ENCODE measurements around the gene NAP1L4.

NAP1L4 gene

GRCh38 chr11:3010004-3010403, 17.9 kb upstream of the NAP1L4 start:
- DNase-seq = no peak

GRCh38 chr11:3009481-3009880, 17.4 kb upstream of the NAP1L4 start:
- no peak for DNase-seq

GRCh38 chr11:3008746-3009336, 16.7 kb upstream of the NAP1L4 start:
- no peak for DNase-seq

- no peak for DNase-seq
Observed at GRCh38 chr11:3007404-3008010, 15.4 kb upstream of the NAP1L4 start.

- DNase-seq = no peak
Observed at GRCh38 chr11:3006505-3007260, 14.6 kb upstream of the NAP1L4 start.

GRCh38 chr11:3004481-3004880, 12.4 kb upstream of the NAP1L4 start:
- DNase-seq = no peak

GRCh38 chr11:3003396-3004231, 11.5 kb upstream of the NAP1L4 start:
- no peak for DNase-seq

GRCh38 chr11:3002871-3003270, 10.7 kb upstream of the NAP1L4 start:
- DNase-seq = no peak

- no peak for DNase-seq
Observed at GRCh38 chr11:3002351-3002861, 10.3 kb upstream of the NAP1L4 start.

- DNase-seq = no peak
Observed at GRCh38 chr11:3001496-3001895, 9.4 kb upstream of the NAP1L4 start.

- DNase-seq = no peak
Observed at GRCh38 chr11:3000032-3000961, 8.2 kb upstream of the NAP1L4 start.

- DNase-seq = no peak
Observed at GRCh38 chr11:2999464-2999998, 7.4 kb upstream of the NAP1L4 start.

GRCh38 chr11:2998073-2998850, 6.1 kb upstream of the NAP1L4 start:
- DNase-seq = no peak

GRCh38 chr11:2997406-2997805, 5.3 kb upstream of the NAP1L4 start:
- DNase-seq = no peak

GRCh38 chr11:2996976-2997375, 4.8 kb upstream of the NAP1L4 start:
- DNase-seq = no peak

GRCh38 chr11:2995893-2996554, 3.9 kb upstream of the NAP1L4 start:
- DNase-seq = no peak

GRCh38 chr11:2995031-2995561, 3.0 kb upstream of the NAP1L4 start:
- DNase-seq = no peak

- DNase-seq = no peak
Observed at GRCh38 chr11:2994336-2994730, 2.2 kb upstream of the NAP1L4 start.

GRCh38 chr11:2992997-2993325, 832 bp upstream of the NAP1L4 start:
- DNase-seq = no peak
